NCI-H1417 (cell line): ENCODE measurements around the gene ADCY1.
"Not testable (repeated sequence)": the region's sequence is repeated elsewhere in the genome, so short reads cannot be mapped to it uniquely, and the experiment has no call there.

Source experiments
- DNase-seq, 3 experiments: peaks; one replicate each; lab custom pipeline; 2025; lab: John Stamatoyannopoulos, UW

ADCY1 gene

DNA sequence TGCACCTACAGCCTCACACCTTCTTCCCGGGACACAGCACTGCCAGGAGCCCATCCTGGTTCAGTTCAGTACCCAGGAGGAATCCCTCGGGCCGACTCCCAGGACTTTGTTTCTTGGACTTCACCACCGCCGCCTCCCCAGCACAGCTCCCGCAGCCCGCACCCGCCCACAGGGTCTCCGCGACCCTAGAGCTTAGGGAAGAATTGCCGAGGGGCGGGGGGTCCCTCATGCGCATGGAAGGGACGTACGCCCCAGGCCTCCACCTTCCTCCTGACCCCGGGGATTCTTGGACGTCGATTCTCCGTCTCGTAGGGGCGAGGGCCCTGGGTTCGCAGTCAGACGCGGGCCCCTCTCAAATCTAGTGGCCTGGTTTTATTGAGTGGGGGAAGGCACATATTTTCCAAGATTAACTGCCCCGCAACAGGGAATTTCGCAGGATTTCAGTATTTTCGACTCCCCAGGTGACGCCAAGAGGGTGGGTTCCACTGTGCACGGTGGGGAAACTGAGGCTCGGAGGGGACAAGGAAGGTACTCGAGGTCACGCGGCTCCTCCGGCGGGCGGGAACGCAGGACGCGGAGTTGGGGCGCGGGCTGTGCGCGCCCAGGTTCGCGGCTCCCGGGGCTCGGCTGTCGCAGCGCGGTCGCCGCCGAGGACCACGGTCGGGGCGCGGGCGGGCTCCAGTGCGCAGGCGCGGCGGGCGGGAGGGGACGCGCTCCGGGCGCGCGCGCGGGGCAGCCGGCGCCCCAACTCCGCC, at the start of gene ADCY1:
ADCY1 (plus strand) TSS at position 708 of the 755 bp plus-strand sequence. CDS start 176 bp downstream, outside the sequence.
- peak; percentile 23 to 64 (median 62) for DNase-seq

DNA sequence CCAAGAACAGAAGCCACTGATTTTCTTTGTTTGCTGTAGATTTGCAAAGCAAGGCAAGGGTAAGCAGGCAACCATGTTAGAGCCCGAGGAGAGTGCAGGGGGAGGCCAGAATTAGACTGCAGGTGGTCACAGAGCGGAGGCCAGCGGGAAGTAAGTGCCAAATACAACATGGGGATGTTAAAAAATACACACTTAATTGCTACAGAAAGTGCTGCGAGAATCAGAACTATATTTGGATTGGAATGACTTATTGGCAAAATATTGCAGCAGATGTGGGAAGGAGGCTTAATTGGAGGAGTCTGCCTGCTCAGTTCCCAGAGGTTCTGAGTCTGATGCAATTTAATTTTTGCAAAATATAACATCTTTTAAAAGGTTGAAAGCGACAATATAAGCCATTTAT, 49.7 kb upstream of the ADCY1 start:
- peak in 2 of 3 experiments; percentile 19 to 59 for DNase-seq

GRCh38 chr7:45525057-45525456, 49.1 kb upstream of the ADCY1 start:
- no peak for DNase-seq

- DNase-seq, result peak in 2 of 3 experiments; percentile 38 to 82
These were observed 30.7 kb upstream of the ADCY1 start for GRCh38 chr7:45543473-45543872.

GRCh38 chr7:45545105-45545710, 29.0 kb upstream of the ADCY1 start:
- DNase-seq, result not testable (repeated sequence)

- DNase-seq, result not testable (repeated sequence)
These were observed 25.3 kb upstream of the ADCY1 start for GRCh38 chr7:45548917-45549316.

- DNase-seq, result no peak
These were observed 10.8 kb upstream of the ADCY1 start for GRCh38 chr7:45563401-45563800.

GRCh38 chr7:45563941-45564461, 10.2 kb upstream of the ADCY1 start:
- no peak for DNase-seq

- no peak for DNase-seq
These were observed 9.7 kb upstream of the ADCY1 start for GRCh38 chr7:45564485-45564884.

GRCh38 chr7:45564886-45565455, 9.2 kb upstream of the ADCY1 start:
- no peak for DNase-seq

- no peak for DNase-seq
These were observed 7.8 kb upstream of the ADCY1 start for GRCh38 chr7:45566386-45566785.

GRCh38 chr7:45566961-45567360, 7.2 kb upstream of the ADCY1 start:
- DNase-seq, result no peak

DNA sequence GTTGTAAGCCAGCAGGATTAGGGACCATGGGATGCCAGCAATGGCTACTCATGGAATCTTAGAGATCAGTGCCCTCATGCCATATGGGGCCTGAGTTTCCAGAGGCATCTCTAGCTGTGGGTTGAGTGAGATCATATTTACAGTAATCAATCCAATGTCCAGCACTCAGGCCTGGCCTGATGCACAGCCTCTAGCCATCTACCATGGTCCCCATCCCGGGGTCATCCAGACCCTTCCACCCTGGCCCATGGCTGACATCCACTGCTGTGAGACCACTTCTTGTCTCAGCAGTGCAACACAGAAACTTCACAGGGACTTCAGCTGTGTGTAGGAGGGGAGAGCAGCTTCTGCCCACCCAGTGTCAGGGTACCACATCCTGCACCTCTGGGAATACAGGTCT, 6.5 kb upstream of the ADCY1 start:
- no peak for DNase-seq

DNA sequence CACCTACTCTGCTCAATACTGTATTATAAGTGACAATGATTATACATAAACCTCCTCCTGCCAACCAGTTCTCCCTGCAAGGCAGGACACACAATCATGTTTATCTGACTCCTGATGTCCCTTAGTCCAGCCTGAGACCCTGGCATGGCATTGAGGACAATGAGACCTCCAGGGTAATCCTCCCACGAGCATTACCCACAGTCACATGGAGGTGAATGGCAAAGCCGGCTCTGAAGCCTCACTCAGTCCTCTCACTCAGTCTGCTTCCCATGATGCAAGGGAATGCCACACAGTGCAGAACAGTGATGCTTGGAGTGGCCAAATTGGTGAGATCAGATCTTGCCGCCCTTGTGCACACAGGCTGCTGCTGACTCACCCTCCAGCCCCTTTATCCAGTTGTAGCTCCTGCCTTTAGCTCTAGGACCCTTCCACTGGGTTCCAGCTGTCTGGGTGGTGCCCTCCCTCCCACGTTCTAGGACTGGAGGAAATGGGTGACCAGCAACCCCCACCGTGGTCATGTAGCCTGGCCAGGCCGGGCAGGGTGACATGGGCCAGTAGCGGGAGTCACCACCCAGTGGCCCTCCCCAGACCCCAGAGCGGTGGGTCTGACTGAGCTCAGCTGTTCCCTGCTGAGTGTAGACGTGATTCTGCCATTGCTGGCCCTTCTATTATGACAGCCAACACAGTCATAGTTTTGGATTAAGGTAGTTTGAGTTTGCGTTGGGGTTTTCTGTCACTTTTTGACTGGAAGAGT, 5.5 kb upstream of the ADCY1 start:
- DNase-seq, result no peak

DNA sequence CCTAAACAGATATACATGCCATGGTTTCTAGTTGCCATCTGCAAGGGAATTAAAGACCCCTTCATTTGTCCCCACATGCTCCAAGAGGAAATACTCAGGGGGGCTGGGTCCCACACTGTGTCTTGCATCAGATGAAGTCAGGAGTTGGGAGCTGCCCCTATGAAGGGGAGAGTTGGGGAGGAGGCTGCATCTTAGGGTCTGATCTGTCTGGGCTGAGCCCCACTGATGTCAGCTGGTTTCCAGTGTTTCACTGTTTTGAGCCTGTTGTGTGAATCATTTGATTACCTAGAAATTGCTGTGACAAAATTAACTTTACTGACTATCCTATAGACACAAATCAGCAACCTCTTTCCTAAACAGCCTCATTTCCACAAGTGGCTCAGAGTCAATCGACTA, 4.9 kb upstream of the ADCY1 start:
- DNase-seq, result no peak

GRCh38 chr7:45570797-45571196, 3.4 kb upstream of the ADCY1 start:
- no peak for DNase-seq

DNA sequence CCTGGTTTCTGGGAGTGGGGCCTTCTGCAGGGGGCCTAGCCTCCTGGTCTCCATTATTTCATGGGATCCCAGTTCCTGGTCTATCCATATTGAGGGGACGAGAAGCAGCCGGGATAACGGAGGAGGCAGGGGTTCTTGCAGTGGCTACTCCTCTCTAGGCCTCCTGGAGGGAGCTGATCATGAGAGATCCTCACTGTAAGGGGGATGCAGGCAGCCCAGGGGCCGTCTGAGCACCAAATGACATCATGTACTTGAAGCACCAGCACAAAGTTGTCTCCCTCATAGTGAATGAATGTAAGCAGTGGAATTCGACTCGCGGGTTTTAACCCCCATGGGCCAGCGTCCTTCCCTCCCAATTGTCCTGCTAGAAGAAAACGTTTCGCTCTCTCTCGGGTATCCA, 964 bp upstream of the ADCY1 start:
- no peak for DNase-seq

DNA sequence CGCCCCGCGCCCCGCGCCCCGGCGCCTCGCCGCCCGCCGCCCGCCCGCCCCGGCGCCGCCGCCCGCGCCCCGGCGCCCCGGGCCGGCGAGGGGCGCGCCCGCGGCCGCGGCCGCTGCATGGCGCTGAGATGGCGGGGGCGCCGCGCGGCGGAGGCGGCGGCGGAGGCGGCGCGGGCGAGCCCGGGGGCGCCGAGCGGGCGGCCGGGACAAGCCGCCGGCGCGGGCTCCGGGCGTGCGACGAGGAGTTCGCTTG, 174 bp downstream of the ADCY1 start:
- no peak for DNase-seq

GRCh38 chr7:45574669-45575500, 717 bp downstream of the ADCY1 start:
- peak; percentile 26 to 93 (median 82) for DNase-seq

- peak in 2 of 3 experiments; percentile 53 for DNase-seq
These were observed 1.5 kb downstream of the ADCY1 start for GRCh38 chr7:45575501-45576248.
